Heart right ventricle (tissue), 16 donors: ENCODE results near the gene MCF2L2. TPM values are rescaled to one million over a fixed set of nuclear protein-coding genes. Genes with fewer than 3 reads are reported as not detected.
"Not testable (repeated sequence)": the region's sequence is repeated elsewhere in the genome, so short reads cannot be mapped to it uniquely, and the experiment has no call there.

Experiments used
- ATAC-seq, 8 donors: fragments of 200-7000 bp; cut with Tn5 transposase; one replicate each; pipeline ENCODE4 v1.9.1; 2020; ENCODE audit warnings: mild to moderate bottlenecking in 8 of 8, moderate library complexity in 8 of 8, moderate number of reproducible peaks in 1 of 8
- DNase-seq, 2 donors: peaks; one replicate each; pipeline ENCODE4 v3.0.0-alpha.2; 2020
- H3K27ac ChIP-seq, 10 donors: fragments of 200-600 bp; sonication (generic) in 2 of 10; one replicate each; pipeline versions ENCODE4 v1.5.0 to v1.8.0; 2020 to 2022; ENCODE audit warnings: mild to moderate bottlenecking in 3 of 10
- H3K27me3 ChIP-seq, 7 donors: fragments of 200-600 bp; one replicate each; pipeline ENCODE4 v1.8.0; 2021 to 2022; ENCODE audit warnings: mild to moderate bottlenecking in 2 of 7
- H3K36me3 ChIP-seq, 9 donors: fragments of 200-600 bp; sonication (generic) in 1 of 9; one replicate each; pipeline versions ENCODE4 v1.5.0 to v1.8.0; 2020 to 2022; ENCODE audit warnings: mild to moderate bottlenecking in 2 of 9
- H3K4me1 ChIP-seq, 9 donors: fragments of 200-600 bp; sonication (generic) in 1 of 9; one replicate each; pipeline versions ENCODE4 v1.5.0 to v1.8.0; 2020 to 2022; ENCODE audit warnings: mild to moderate bottlenecking in 4 of 9
- H3K4me3 ChIP-seq, 10 donors: fragments of 200-600 bp; sonication (generic) in 2 of 10; one replicate each; pipeline versions ENCODE4 v1.5.0 to v1.8.0; 2020 to 2022; ENCODE audit warnings: mild to moderate bottlenecking in 7 of 10, moderate library complexity in 2 of 10
- H3K9me3 ChIP-seq, 11 donors: fragments of 200-600 bp in 10 of 11; sonication (generic) in 2 of 11; one replicate each; pipeline versions ENCODE4 v1.5.0 to v1.8.0; 2013 to 2022; ENCODE audit warnings: mild to moderate bottlenecking in 2 of 11, control low read depth in 1 of 11, moderate library complexity in 1 of 11
- whole genome bisulfite sequencing, 2 donors: extraction: QIAGEN DNeasy Blood & Tissue Kit; methylation state at CpG; one replicate each; pipeline ENCODE4 v1.1.7; 2013; ENCODE audit warnings: inconsistent platforms in 1 of 2; 5-methylcytosine and 5-hydroxymethylcytosine counted together
- intact Hi-C, 10 donors: fragments of 100-400 bp; cut with DNase I; formaldehyde crosslinking; loops; one replicate each; pipeline versions ENCODE4 v1.11.1 to v1.14.2; 2022
- polyA plus RNA-seq, 2 donors: library from polyadenylated mRNA; stranded (reverse); fragments of 200-250 nt; gene quantifications; one replicate each; pipeline ENCODE4 v1.2.3, GENCODE V29; 2013
- total RNA-seq, 10 donors: library from RNA; stranded (reverse); fragmentation: NEBNext Ultra II Directional in 3 of 10; extraction: Animal tissue kit (Norgen Biotek cat#: 25700) in 3 of 10; gene quantifications; one replicate each; pipeline versions ENCODE4 v1.2.1 to v1.2.4, GENCODE V29; 2021 to 2023
- TF ChIP-seq, protein P1 (sequence below), 9 donors: fragments of 200-600 bp; sonication (generic) in 2 of 9; IDR thresholded peaks; one replicate each; pipeline versions ENCODE4 v1.5.0 to v1.8.0; 2021 to 2022; ENCODE audit warnings: antibody characterized with exemption in 9 of 9, mild to moderate bottlenecking in 5 of 9, moderate library complexity in 1 of 9
- donor health status: Arrhythmogenic right ventricular cardiomyopathy.
- donor health status: ischemic (EF 13 %, LVEDD 7.1; RV severe dilation, severe dysfunction).
- donor health status: healthy with polysubstance abuse.
- donor health status: DM: no; HTN: yes; CAD: no.
- donor health status: DM: no; HTN: no; CAD: no.
- donor health status: ischemic (EF 25% LVEDD 6.9; RV normal size, moderate dysfunction).
- donor health status: ischemic (EF 25% LVEDD 5.7; RV mildly dilated, moderate dysfunction).
- donor health status: healthy.
- donor health status: DM: yes; HTN: yes; CAD: no.
- donor health status: Ischemic cardiomyopathy.
- donor health status: ischemic (EF 35%, LVEDD 5.7; RV mildly dilated, moderate dysfunction).
- donor health status: nonischemic (EF 11% LVEDD 7.7; RV severe dilation, severe dysfunction).
- donor health status: DM: yes; HTN: yes; CAD: no.
- donor health status: PGD.
- donor health status: ischemic (EF 29% LVEDD 5.4; RV normal size, mild dysfunction).
- donor health status: nonischemic (EF 23%, LVEDD 6.1; RV moderate dilation, normal function).

MCF2L2 gene
- total and polyA plus RNA-seq, 12 donors, result 0.09 to 1.5 (median 0.40) TPM; not detected in 1

DNA sequence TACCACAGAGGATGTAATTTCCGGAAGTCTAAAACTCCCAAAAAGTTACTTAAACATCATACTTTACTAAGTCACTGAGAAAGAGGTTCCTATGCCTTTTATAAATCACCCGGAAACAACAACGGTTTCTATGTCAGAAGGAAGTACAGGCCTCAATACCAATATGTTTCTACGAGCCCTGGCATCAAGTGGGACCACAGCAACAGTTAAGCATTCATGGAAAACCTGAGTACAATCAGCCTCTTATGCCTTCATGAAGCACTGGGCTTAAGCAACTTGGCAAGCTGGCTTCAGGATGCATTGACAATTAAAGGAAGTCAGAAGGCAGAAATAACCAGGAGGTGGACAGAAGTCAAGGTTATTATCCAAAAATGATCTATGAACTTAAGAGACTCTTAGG, 194.5 kb downstream of the MCF2L2 start:
- H3K36me3 ChIP-seq, result no peaks in the 10 kb centered on the region
- peaks cover 0 to 12% (median 0%) of the 10 kb centered on the region in 9 donors for H3K4me1 ChIP-seq
- TF ChIP-seq, protein P1, sequence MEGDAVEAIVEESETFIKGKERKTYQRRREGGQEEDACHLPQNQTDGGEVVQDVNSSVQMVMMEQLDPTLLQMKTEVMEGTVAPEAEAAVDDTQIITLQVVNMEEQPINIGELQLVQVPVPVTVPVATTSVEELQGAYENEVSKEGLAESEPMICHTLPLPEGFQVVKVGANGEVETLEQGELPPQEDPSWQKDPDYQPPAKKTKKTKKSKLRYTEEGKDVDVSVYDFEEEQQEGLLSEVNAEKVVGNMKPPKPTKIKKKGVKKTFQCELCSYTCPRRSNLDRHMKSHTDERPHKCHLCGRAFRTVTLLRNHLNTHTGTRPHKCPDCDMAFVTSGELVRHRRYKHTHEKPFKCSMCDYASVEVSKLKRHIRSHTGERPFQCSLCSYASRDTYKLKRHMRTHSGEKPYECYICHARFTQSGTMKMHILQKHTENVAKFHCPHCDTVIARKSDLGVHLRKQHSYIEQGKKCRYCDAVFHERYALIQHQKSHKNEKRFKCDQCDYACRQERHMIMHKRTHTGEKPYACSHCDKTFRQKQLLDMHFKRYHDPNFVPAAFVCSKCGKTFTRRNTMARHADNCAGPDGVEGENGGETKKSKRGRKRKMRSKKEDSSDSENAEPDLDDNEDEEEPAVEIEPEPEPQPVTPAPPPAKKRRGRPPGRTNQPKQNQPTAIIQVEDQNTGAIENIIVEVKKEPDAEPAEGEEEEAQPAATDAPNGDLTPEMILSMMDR (IDR thresholded peaks at IDR 0.05), result no peak
- ATAC-seq (peak in 1 of 8 donors; percentile 44), DNase-seq (no peak)
- intact Hi-C loops, result no loop called here
- H3K27ac ChIP-seq, result peak overlapping the region in 3 of 10 donors; percentile 14 to 31 (median 23)
- WGBS, 2 donors, result 48 to 57% methylated on average over 4 of the region's 4 CpGs
- no peaks in the 10 kb centered on the region for H3K27me3 ChIP-seq
- no peak overlapping the region for H3K4me3 ChIP-seq
- no peaks in the 10 kb centered on the region for H3K9me3 ChIP-seq

DNA sequence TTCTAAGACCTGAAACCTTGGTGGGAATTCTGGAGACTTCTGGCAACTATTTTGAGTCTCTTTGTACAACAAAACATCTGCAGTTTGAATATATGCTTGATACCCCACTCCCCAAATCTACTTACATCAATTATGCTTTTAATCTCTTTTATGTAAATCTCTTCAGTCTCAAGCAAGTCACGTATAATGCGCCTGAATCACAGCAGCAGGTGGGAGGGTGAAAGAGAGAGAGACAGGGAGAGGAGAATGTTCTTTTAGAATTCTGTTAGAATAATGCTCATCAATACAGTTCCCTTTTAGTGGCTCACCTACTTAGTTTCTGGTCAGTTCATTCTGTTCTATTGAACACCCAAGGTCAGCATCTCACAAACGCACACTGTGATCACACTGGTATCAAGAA, 197.6 kb downstream of the MCF2L2 start:
- 94 to 97% methylated on average over 3 of the region's 3 CpGs for WGBS, 2 donors
- DNase-seq, result no peak
- Histone ChIP-seq H3K9me3 (no peaks in the 10 kb centered on the region), H3K4me1 (peaks cover 0 to 12% (median 0%) of the 10 kb centered on the region in 9 donors), H3K4me3 (no peak overlapping the region), H3K27me3 (no peaks in the 10 kb centered on the region), H3K27ac (no peak overlapping the region), H3K36me3 (no peaks in the 10 kb centered on the region)
- TF ChIP-seq, protein P1 (IDR thresholded peaks at IDR 0.05), result no peak
- intact Hi-C loops, result no loop called here
- ATAC-seq, result no peak

DNA sequence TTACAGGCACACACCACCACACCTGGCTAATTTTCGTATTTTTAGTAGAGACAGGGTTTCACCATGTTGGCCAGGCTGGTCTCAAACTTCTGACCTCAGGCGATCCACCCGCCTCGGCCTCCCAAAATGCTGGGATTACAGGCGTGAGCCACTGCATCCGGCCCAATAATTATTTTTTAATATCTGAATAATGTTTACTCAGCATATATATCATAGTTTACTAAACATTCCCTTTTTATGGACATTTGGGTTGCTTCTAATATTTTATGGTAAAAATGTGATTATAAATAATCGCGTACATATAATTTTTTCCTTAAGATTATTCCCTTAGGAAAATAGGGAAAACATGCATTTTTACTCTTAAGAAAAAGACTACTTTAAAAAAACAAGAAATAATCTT, 198.2 kb downstream of the MCF2L2 start:
- H3K4me3 ChIP-seq, H3K27ac ChIP-seq, H3K27me3 ChIP-seq, intact Hi-C loops, DNase-seq, H3K9me3 ChIP-seq, H3K36me3 ChIP-seq, ATAC-seq: not testable (repeated sequence)
- 97% methylated on average over 8 of the region's 8 CpGs for WGBS, 2 donors
- peaks cover 0 to 12% (median 0%) of the 10 kb centered on the region in 9 donors for H3K4me1 ChIP-seq

DNA sequence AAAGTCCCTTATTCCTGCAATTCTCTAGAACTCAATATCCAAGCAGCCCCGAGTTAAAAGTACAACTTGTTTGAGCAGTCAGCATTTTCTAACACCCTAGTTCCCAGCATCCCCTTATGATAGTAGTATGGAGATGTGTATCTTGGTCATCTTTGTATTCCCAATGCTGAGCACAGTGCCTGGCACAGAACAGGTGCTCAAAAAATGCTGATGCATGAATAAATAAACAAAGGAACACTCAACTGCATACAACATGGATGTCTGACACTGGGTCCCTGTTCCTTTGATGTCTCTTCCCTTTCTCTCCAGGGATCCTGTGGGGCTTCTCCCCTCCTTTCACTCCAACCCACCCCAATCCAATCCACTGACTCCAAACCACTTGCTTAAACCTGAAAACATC, 199.2 kb downstream of the MCF2L2 start:
- TF ChIP-seq, protein P1 (IDR thresholded peaks at IDR 0.05), result no peak
- no peaks in the 10 kb centered on the region for H3K27me3 ChIP-seq
- intact Hi-C loops, result no loop called here
- H3K4me1 ChIP-seq, result peaks cover 0 to 9% (median 0%) of the 10 kb centered on the region in 9 donors
- WGBS, 2 donors, result 95 to 97% methylated on average over 1 of the region's 1 CpG
- H3K9me3 ChIP-seq, result no peaks in the 10 kb centered on the region
- H3K4me3 ChIP-seq, result no peak overlapping the region
- no peaks in the 10 kb centered on the region for H3K36me3 ChIP-seq
- H3K27ac ChIP-seq, result no peak overlapping the region
- no peak for DNase-seq
- no peak for ATAC-seq

DNA sequence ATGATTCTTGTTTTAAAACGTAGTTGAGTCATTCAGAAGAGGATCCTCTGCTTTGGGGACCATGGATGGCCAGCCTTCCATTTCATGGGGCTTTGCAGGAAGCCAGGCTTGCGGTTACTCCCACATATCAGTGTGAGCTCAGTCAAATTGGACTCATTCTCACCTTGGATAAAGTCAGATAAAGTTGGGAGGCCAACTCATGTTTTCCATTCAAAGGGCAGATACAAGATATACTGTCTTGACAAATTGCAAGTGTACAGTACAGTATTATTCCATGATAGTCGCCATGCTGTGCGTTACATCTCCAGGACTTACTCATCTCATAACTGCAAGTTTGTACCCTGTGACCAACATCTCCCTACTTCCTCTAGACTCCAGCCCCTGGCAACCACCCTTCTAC, 200.8 kb downstream of the MCF2L2 start:
- DNase-seq (no peak), ATAC-seq (no peak)
- 89% methylated on average over 4 of the region's 4 CpGs for WGBS, 2 donors
- intact Hi-C loops, result no loop called here
- Histone ChIP-seq H3K4me1 (no peaks in the 10 kb centered on the region), H3K27ac (no peak overlapping the region), H3K4me3 (no peak overlapping the region), H3K27me3 (no peaks in the 10 kb centered on the region), H3K9me3 (no peaks in the 10 kb centered on the region), H3K36me3 (no peaks in the 10 kb centered on the region)
- TF ChIP-seq, protein P1 (IDR thresholded peaks at IDR 0.05), result no peak
